ENCODE results near the gene TEK.

DNA sequence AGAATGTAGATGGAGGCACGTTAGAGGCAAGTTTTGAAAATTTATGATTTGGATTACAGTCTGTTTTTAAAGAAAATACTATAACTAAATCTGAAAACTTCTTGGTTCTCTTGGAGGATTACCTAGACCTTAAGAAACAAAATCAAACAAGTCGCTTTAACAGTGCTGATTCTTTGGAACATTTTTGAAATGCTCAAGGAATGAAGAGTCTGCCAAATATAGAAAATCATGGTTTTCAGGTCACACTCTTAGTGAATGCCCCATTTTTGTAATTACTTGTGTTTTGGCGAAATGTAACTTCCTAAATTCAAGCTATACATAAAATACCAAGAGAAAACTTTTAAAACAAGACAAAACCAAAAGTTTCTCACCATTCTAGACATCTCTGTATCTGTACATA is 94.8 kb downstream of the TEK start:
- TF ChIP-seq EZH2 (IDR thresholded peaks at IDR 0.05; ENCODE audit: insufficient read depth, poor library complexity, severe bottlenecking): no peak
- no peak for TF ChIP-seq EZH2phosphoT487 (IDR thresholded peaks at IDR 0.05; ENCODE audit: insufficient read depth, low read depth)

All from GM23248 (cell line).